NCI-H1092 (cell line): ENCODE results near the gene CDYL.
"Not testable (repeated sequence)": the region's sequence is repeated elsewhere in the genome, so short reads cannot be mapped to it uniquely, and the experiment has no call there.

Source experiments
- DNase-seq: peaks from one replicate; lab custom pipeline; 2025; lab: John Stamatoyannopoulos, UW

Gene CDYL

DNA sequence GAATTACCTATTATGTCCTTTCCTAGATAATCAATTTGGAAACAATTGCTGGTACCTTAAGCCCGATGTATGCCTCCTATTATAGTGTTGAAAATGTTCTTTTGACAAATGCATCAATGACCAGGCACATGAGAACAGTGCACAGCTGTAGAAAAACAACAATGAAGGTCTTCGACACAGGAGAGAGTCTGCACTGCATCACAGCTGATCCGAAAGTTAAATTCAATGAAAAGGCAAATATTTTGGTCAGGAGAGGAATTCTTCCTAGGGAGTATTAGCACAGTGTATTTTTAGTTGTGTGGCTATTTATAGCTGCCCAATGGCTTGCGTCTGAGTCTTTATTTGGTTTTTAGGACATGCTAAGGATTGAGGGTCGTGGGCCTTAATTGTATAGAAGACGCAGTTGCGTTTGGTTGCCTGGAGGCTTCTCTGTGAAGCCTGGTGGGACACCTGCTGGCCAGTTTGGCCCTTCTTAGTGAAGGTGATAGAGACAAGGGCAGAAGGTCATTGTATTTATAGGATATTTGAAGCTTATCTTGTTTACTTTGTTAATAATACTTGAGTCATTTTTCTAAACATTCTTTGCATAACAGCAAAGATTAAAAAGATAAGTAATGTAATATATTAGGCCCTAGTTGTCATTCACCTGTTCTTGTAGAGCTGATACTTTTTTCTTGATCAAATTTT is 72.3 kb downstream of the CDYL start:
- DNase-seq, result no peak

DNA sequence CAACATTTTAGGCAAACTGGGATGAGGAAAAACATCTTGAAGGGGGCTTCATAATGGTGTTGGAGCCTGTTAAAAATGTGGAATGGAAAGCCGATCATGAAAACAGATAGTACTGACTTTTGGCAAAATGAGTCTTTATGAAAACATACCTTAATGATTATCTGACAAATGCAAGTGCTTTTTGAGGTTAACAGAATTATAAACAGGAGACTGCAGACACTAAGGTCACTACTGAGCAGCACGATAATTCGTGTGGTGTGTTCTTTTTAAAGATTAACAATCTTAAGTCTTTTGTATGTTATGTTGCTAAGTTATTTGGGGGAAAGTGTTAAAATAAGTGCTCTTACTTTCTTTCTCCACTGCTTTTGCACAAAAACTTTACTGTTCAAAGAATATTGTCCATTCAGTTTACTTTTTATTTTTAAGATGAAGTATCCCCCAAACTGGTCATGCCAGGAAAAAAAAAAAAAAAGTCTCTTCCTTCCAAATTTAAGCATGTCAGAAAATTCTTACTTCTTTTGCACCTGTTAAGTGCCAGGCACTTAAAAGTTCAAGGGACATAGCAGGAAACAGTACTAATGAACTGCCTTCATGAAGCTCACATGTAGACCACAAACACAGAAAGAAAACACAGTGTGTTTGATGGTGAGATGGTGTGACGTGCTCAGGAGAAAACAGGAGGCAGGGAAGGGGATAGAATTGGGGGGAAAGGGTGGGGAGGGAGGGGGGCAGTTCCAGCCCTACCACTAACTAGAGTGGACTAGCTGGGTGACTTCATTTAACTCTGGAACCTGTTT is 73.2 kb downstream of the CDYL start:
- DNase-seq, result no peak

DNA sequence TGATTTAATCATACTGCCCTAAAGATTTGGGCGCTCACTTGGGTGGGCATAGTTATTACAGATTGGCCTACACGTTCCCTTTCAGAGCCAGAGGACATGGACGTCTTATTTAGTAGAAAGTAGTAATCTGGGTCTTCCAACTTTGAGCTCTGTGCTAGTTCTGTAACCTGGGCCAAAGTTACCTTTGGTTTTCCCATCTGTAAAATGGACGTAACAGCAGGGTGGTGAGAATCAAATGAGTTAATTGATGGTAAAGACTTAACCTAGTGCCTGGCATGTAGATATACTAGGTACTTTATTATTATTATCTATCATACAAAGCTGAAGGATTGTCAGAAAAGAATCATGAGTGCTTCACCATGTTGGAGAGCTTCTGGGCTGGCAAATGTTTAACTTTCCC is 74.8 kb downstream of the CDYL start:
- DNase-seq, result no peak

DNA sequence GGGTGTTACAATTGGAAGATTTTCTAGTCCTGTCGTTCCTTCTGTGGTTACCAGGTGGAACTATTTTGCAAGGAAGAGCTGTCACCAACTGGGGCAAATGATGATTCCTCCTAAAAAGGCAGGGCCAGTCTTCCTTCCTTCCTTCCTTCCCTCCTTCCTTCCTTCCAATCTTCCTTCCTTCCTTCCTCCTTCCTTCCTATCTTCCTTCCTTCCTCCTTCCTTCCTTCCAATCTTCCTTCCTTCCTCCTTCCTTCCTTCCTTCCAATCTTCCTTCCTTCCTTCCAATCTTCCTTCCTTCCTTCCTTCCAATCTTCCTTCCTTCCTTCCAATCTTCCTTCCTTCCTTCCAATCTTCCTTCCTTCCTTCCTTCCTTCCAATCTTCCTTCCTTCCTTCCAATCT is 76.0 kb downstream of the CDYL start:
- DNase-seq, result not testable (repeated sequence)

DNA sequence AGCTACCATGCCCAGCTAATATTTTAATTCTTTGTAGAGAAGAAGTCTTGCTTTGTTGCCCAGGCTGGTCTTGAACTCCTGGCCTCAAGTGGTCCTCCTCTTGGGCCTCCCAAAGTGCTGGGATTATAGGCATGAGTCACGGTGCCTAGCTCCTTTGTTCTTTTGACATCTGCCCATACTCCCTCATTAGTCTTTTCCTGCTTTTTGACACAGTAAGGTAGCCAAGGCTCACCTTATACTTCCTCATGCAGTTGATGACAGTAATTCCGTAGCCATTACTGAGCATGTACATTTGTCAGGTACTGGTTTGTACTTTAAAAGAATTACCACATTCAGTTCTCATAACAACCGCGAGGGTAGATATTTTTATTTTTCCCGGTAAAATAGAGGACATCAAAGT is 76.7 kb downstream of the CDYL start:
- no peak for DNase-seq

DNA sequence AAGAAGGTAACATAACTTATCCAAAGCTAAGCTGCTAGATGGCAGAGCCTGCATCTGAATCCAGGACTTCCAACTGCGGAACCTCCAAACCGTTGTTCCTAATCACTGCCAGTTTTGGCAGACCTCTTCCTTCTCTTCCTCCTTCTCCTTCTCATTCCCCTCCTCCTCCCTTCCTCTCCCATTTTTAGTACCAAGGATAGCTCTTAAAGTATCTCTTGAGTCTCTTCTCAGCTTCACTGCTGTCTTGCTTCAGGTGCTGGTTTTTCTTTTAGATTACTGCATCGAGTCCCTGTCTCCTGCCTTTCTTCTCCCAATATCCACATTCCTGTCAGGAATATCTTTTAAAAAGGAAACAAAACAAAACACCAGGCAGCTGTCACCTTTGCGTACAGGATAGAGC is 77.1 kb downstream of the CDYL start:
- no peak for DNase-seq

DNA sequence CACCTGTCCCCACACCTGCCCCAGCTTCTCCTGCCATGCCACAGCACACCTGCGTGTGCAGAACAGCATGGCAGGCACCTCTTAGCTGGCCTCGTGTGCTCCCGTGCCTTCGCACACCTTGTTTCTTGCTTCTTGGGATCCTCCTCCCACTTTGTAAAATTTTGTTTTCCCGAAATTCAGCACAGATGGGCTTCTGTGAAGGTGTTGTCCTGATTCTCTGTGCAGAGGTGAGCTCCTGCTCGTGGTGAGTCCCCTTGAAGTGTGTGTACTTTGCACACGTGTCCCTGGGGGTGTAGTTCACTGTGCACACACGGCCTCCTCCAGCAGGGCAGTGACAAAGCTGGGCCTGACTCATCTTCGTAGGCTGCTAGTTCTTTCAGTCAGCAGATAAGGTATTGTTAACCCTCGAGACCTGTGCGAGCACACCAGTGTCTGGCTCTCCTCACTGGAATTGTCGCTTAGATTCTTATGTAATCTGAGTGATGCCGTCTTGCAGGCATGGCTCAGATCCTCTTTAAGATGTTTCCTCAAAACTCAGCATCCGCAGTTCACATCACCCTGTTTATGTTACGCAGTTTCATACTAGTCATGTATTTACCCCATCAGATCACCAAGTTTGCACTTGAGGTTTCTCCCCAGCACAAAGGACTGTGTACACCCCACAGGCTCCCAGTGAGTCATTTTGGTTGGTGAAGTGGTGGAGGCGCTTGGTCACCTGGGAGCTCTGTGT is 77.7 kb downstream of the CDYL start:
- no peak for DNase-seq

DNA sequence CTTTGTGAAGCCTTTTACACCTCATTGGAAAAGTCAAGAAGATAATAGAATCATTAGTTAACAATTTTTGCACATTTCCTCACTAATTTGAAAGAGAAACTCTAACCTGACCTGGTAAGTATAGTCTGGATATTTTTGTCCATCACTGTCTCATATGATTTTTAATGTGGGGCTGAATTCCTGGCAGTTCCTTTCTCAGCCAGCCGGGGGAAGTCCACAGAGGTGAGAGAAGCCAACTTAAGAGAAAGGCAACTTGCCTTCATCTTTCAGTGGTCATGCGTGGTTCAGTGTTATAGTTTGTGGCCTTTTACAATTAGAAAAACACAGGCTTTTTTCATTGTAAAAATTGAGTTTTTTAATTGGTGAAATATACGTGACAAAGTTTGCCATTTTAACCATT is 80.6 kb downstream of the CDYL start:
- DNase-seq, result no peak

DNA sequence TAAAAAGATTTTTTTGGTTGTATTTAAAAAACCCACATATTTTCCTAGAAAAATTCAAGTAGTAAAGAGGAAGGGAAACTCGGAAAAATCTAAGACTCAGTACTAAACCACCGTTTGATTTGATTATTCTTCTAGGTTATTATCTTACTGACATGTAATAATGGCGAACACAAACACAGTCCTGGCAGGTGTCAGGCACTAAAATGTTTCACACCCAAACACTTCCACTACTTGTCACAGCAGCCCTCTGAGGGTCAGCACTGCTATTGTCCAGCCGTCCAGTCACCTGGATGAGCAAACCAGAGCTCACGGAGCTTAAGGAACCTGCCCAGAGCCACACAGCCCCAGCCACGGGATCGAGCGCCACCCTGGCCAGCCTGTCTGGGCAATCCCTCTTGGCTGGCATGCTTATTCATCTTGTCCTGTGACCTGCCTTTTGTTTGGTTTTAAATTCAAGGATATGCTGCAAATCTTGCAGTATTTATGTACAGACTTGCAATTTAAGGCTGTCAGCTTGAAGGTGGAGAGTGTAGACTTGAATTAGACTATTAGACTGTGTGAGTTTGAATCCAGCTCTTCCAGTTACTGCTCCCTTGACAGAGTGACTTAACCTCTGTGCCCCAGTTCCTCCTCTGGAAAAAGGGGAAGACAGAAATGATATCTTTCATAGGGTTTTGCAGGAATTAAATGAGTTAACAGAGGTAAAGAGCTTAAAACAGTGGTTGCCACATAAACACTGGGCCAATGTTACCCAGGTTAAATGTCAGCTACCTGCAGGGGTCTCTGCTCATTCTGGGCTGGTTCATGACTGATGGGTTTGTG is 82.2 kb downstream of the CDYL start:
- DNase-seq, result no peak

DNA sequence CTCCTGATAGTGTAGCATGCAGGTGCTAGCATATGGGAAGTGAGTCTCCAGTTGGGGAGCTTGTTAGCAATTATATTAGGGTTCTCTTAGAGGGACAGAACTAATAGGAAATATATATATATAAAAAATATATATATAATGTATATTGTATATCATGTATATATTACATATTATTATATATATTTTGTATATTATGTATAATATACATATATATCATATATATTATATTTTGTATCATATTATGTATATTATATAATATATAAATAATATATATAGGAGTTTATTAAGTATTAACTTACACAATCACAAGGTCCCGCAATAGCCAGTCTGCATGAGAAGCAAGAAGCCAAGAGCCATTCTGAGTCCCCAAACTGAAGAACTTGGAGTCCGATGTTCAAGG is 84.2 kb downstream of the CDYL start:
- DNase-seq, result no peak

DNA sequence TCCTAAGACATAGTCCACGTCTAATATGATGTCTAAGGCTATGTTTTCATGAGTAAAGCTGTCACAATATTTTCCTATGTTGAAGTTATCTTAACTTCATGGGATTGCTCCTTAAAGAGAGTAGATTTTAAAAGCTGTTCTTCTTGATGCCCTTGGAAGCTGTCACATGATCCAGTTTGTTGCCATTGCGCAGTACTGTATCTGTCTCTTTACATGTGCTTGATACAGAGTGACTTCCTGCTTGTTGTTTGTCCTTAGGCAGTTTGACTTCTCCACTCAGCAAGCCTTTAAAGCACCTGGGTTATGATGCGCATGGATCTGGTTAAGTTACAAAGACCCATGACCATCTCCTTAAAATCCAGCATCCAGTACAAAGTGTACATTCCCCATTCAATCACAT is 85.4 kb downstream of the CDYL start:
- no peak for DNase-seq

DNA sequence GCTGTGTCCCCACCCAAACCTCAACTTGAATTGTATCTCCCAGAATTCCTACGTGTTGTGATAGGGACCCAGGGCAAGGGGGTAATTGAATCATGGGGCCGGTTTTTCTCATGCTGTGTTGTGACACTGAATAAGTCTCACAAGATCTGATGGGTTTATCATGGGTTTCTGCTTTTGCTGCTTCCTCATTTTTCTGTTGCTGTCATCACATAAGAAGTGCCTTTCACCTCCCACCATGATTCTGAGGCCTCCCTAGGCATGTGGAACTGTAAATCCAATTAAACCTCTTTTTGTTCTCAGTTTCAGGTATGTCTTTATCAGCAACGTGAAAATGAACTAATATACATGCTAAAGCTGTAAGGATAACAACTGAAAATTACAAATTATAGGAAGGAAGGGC is 88.3 kb downstream of the CDYL start:
- DNase-seq, result no peak

DNA sequence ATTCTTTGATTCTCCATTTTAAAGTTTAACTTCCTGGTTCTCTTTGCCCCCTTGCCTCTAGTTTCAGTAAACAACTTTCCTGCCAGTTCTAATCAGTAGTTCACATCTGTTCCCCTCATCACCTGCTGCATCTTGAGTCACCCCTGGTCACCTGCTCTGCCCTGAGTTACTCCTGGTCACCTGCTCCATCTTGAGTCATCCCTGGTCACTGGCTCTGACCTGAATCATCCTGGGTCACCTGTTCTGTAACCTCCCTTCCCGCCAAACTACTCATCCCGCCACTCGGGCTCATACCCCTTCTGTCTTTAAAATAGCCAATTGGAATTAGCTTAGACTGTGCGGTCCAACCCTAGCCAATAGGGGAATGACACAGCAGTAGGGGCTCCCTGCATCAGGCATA is 88.8 kb downstream of the CDYL start:
- DNase-seq, result not testable (repeated sequence)

DNA sequence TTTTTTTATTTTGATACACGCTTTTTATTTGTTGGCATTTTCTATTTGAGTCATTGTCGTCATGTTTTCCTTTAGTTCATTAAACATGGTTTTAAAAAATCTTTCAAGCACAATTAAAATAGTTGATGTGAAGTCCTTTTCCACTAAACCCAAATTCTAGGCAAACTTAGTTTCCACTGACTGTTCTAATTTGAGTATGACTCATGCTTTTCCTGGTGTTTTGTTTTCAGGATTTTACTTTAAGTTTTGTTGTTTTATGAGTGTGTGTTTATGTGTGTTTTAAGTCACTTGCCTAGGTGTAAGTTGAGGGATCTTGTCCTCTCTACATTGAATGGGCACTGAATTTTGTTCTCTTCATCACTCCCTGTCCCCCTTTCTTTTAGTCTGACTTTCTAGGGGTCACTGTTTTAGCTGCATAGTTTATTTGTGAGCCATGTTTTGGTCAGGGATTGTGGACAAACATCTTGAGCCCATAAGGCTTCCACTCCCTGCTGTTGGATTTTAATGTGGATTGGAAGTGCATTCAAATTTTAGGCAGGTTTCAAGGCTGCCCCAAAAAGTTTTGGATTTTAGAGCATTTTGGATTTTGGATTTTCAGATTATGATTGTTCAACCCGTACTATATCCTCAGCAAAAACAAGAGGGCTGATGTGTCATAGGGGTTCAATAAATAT is 94.8 kb downstream of the CDYL start:
- DNase-seq, result no peak

DNA sequence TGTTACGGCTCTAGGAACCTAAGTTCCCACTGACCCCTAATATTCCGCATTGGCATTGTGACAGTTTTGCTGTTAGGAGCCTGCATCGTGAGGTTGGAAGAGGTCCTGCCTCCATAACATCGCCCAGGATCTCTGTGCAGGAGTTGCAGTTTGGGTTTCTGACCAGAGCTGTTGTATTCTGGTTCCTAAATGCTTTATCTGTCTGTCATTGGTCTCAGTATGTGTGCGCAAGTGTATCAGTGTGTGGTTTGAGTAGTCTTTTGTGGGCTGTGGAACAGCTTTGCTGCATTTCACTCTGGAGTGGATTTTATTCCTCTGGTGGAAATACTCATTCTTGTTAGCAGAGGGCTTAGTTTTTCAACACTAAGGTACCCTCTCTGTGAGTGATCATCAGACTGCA is 95.6 kb downstream of the CDYL start:
- DNase-seq, result no peak

DNA sequence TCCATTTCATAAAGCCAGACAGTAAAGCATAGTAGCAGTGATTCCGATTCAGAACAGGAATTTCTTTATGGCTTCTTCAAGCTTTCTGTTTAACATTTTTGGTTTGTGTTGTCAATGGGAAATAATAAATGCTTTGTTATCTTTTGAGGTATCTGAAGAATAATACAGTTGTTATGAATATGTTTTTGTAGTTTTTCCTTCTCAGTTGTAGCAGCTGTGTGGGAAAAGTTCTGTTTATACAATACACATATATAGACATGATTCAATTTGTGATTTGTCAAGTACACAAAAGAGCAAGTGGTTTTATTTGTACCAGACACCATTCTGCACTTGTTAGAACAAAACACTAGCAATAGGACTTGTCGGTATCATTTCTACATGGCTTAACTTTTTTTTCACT is 96.6 kb downstream of the CDYL start:
- DNase-seq, result no peak

DNA sequence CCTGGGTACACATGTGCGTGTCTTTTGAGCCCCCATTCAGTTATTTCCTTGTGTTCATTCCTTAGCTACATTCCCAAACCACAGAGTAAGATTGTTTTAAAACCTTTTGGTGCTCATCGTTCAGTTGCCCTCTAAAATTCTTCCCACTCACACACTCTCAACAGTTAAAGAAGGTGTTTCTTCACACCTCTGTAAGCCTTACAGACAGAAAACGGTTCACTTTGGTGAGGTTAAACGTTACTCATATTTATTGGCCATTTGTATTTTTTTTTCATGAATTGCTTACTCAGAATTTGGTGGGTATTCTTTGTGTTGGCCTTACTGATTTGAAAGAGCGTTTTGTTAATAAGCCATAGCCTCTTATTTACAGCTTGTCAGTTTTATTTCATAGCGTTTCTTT is 97.7 kb downstream of the CDYL start:
- DNase-seq, result no peak

DNA sequence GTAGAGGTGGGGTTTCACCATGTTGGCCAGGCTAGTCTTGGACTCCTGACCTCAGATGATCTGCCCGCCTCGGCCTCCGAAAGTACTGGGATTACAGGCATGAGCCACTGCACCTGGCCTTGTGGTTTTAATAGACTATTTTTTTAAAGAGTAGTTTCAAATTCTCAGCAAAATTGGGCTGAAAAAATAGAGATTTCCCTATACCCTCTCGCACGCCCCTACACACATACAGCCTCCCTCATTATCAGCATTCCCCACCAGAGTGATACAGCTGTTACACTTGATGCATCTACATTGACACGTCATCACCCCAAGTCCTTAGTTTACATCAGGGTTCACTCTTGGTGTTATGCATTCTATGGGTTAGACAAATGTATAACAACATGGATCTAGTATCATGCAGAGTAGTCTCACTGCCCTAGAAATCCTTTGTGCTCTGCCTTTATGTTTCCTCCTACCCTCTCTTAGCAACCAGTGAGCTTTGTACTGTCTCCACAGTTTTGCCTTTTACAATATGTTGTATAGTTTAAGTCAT is 103.6 kb downstream of the CDYL start:
- no peak for DNase-seq

DNA sequence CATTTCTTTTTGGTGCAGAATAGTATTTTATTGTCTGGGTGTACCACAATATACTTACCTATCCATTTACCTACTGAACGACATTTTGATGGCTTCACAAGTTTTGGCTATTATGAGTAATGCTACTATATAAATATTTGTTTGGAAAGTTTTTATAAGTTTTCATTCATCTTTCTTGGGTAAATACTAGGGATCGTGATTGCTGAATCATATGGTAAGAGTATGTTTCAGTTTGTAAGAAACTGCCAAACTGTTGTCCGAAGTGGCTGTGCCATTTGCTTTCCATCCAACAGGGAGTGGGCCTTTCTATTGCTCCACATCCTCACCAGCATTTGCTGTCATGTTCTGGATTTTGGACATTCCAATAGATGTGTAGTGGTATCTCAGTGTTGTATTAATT is 104.2 kb downstream of the CDYL start:
- DNase-seq, result no peak

DNA sequence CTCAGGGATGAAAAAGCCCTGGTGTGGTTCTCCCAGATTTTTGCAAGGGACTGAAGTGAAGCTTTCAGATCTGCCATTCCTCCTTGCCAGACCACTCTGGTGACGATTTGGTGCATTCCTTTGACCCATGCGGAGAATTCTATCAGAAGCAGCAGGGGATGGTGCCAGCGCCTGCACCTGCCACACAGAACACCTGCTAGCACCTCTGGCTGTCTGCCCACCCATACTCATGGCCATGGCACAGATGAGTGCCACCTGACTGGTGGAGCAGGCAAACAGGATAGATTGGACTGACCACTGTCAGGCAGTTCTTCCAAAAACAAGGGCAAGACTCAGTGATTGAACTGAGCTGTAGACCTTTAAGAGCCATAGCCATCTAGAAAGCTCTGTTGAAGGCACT is 107.1 kb downstream of the CDYL start:
- DNase-seq, result no peak

DNA sequence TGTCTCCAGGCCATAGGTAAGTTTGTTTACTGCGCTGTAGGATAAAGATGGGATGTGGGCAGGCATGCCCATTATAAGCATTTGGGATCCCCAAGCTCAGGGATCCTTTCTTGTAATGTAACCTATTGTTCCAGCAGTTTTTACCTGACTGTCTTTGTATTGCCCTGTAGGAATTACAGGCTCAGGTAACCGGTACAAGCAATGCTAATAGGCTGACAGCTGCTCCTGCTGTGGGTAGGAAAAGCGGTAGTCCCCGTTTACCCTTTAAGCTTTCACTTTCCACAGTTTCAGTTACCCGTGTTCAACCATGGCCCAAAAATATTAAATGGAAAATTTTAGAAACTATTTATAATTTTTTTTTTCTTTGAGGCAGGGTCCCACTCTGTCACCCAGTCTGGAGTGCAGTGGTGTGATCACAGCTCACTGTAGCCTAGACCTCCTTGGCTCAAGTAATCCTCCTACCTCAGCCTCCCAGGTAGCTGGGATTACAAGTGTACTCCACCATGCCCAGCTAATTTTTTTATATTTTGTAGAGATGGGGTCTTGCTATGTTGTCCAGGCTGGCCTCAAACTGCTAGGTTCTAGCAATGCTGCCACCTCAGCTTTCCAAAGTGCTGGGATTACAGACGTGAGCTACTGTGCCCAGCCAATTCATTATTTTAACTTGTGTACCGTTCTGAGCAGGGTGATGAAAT is 108.6 kb downstream of the CDYL start:
- no peak for DNase-seq
